ENCODE results near the gene SYNDIG1L.

- TF ChIP-seq CTCF (conservative IDR thresholded peaks at IDR 0.05) (no peak), ZFX (IDR thresholded peaks at IDR 0.05) (no peak)
Observed at GRCh38 chr14:74382231-74382630, 43.8 kb downstream of the SYNDIG1L start.
